GM12891 (cell line): ENCODE results near the gene GPC6.

Source experiments
- DNase-seq: peaks from one replicate; pipeline ENCODE4 v3.0.0; 2011; ENCODE audit warnings: low spot score; ENCODE audit not compliant: insufficient read length
- FAIRE-seq: peaks from 2 replicates; lab custom pipeline; 2011; peaks lifted over from hg19 to GRCh38; lab: Jason Lieb, UNC
- PAX5 ChIP-seq: IDR thresholded peaks from 2 replicates; pipeline ENCODE4 v1.6.1; 2011; ENCODE audit warnings: low read length, moderate library complexity, mild to moderate bottlenecking; ENCODE audit not compliant: insufficient read depth, severe bottlenecking
- POLR2A ChIP-seq: IDR thresholded peaks from 2 replicates; pipeline ENCODE4 v1.6.1; 2011; ENCODE audit warnings: low read depth, low read length, control low read depth
- POLR2AphosphoS5 ChIP-seq: IDR thresholded peaks from 2 replicates; pipeline ENCODE4 v1.6.1; 2011; ENCODE audit warnings: low read depth, low read length, control low read depth
- POU2F2 ChIP-seq: IDR thresholded peaks from 2 replicates; pipeline ENCODE4 v1.6.1; 2011; ENCODE audit warnings: low read depth, mild to moderate bottlenecking, control low read depth, low read length, moderate library complexity
- SPI1 ChIP-seq: IDR thresholded peaks from 2 replicates; pipeline ENCODE4 v1.6.1; 2011; ENCODE audit warnings: low read depth, low read length, control low read depth
- TAF1 ChIP-seq: IDR thresholded peaks from 2 replicates; pipeline ENCODE4 v1.6.1; 2011; ENCODE audit warnings: low read depth, low read length, control low read depth

Gene GPC6

GRCh38 chr13:94248454-94249228 is 1022.0 kb downstream of the GPC6 start:
- no peak for TF ChIP-seq SPI1

GRCh38 chr13:94249512-94249911 is 1022.9 kb downstream of the GPC6 start:
- no peak for FAIRE-seq
- TF ChIP-seq POLR2A (no peak), SPI1 (no peak), PAX5 (no peak), POU2F2 (no peak), TAF1 (no peak), POLR2AphosphoS5 (no peak)
- no peak for DNase-seq

More at GRCh38 chr13:94248454-94249228, 1022.0 kb downstream of the GPC6 start:
- no peak for DNase-seq
- FAIRE-seq = no peak

- no peak for TF ChIP-seq TAF1
- DNase-seq (no peak), FAIRE-seq (no peak)
Measured at GRCh38 chr13:94251831-94252608, 1025.4 kb downstream of the GPC6 start.

- TF ChIP-seq TAF1 (no peak), SPI1 (no peak), POU2F2 (no peak), POLR2AphosphoS5 (no peak), PAX5 (no peak), POLR2A (no peak)
- DNase-seq (no peak), FAIRE-seq (no peak)
Measured at GRCh38 chr13:94254737-94255136, 1028.1 kb downstream of the GPC6 start.

GRCh38 chr13:94256721-94257120 is 1030.1 kb downstream of the GPC6 start:
- FAIRE-seq = no peak
- TF ChIP-seq POLR2A = no peak
- no peak for TF ChIP-seq SPI1
- TF ChIP-seq POLR2AphosphoS5 = no peak
- no peak for TF ChIP-seq POU2F2
- no peak for TF ChIP-seq TAF1
- no peak for TF ChIP-seq PAX5
- no peak for DNase-seq

- no peak for FAIRE-seq
- no peak for TF ChIP-seq POLR2A
- no peak for TF ChIP-seq SPI1
- no peak for TF ChIP-seq POLR2AphosphoS5
- TF ChIP-seq TAF1 = no peak
- TF ChIP-seq PAX5 = no peak
- no peak for TF ChIP-seq POU2F2
Measured at GRCh38 chr13:94259984-94260383, 1033.4 kb downstream of the GPC6 start.

GRCh38 chr13:94261163-94261562 is 1034.6 kb downstream of the GPC6 start:
- no peak for DNase-seq
- TF ChIP-seq TAF1 (no peak), POLR2AphosphoS5 (no peak), POLR2A (no peak), PAX5 (no peak), POU2F2 (no peak), SPI1 (no peak)
- FAIRE-seq = no peak

More at GRCh38 chr13:94259984-94260383, 1033.4 kb downstream of the GPC6 start:
- DNase-seq = no peak

GRCh38 chr13:94263038-94263437 is 1036.4 kb downstream of the GPC6 start:
- TF ChIP-seq PAX5 (no peak), TAF1 (no peak), SPI1 (no peak)
- no peak for FAIRE-seq
- DNase-seq = no peak

GRCh38 chr13:94267581-94268366 is 1041.2 kb downstream of the GPC6 start:
- TF ChIP-seq PAX5 = no peak
- TF ChIP-seq SPI1 = no peak
- TF ChIP-seq POU2F2 = no peak
- no peak for TF ChIP-seq POLR2A
- FAIRE-seq = no peak

GRCh38 chr13:94268661-94269060 is 1042.1 kb downstream of the GPC6 start:
- DNase-seq (no peak), FAIRE-seq (no peak)
- TF ChIP-seq TAF1 (no peak), POU2F2 (no peak), PAX5 (no peak), SPI1 (no peak), POLR2A (no peak), POLR2AphosphoS5 (no peak)

More at GRCh38 chr13:94267581-94268366, 1041.2 kb downstream of the GPC6 start:
- no peak for DNase-seq
